Skeletal muscle satellite cell (primary cell): ENCODE results near the gene PPP1R16B.

Experiments
- H3K27me3 ChIP-seq: 2 replicates; pipeline ENCODE4 v1.7.0; 2013; ENCODE audit warnings: low read length; ENCODE audit not compliant: control insufficient read depth, insufficient read depth
- H3K36me3 ChIP-seq: 2 replicates; pipeline ENCODE4 v1.7.0; 2013; ENCODE audit warnings: mild to moderate bottlenecking, control low read depth, low read length; ENCODE audit not compliant: insufficient read depth
- H3K4me1 ChIP-seq: 2 replicates; pipeline ENCODE4 v1.7.0; 2013; ENCODE audit warnings: low read length; ENCODE audit not compliant: control insufficient read depth, insufficient read depth
- H3K4me2 ChIP-seq: 2 replicates; pipeline ENCODE4 v1.7.0; 2013; ENCODE audit warnings: mild to moderate bottlenecking, low read length
- H3K4me3 ChIP-seq: 2 replicates; pipeline ENCODE4 v1.7.0; 2013; ENCODE audit warnings: low read length
- H3K9ac ChIP-seq: 2 replicates; pipeline ENCODE4 v1.7.0; 2013; ENCODE audit warnings: mild to moderate bottlenecking, low read depth, low read length, moderate library complexity
- H3K9me3 ChIP-seq: replicated peaks from 2 replicates; pipeline ENCODE4 v1.7.0; 2013; ENCODE audit warnings: mild to moderate bottlenecking, control low read depth, low read length

PPP1R16B gene

DNA sequence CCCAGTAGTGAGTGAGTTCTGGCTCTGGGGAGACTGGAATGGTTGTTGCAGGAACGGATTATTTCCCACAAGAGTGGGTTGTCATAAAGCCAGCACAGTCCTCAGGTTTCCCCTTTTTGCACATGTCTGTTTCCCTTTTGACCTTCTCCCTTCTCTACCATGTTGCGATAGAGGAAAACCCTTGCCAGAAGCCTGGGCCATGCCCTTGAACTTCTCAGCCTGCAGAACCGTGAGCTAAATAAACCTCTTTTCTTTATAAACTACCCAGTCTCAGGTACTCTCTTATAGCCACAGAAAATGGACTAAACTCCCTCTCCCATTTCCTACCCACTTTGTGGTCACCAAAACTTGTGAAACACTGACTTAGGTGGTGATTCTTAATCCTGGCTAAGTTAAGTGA, 7.2 kb upstream of the PPP1R16B start:
- Histone ChIP-seq H3K27me3 (peaks cover 21% of the 10 kb centered on the region), H3K9ac (no peak overlapping the region), H3K4me3 (no peak overlapping the region), H3K4me1 (no peaks in the 10 kb centered on the region), H3K36me3 (no peaks in the 10 kb centered on the region), H3K9me3 (no peaks in the 10 kb centered on the region), H3K4me2 (no peak overlapping the region)

- no peaks in the 10 kb centered on the region for H3K4me1 ChIP-seq
- H3K36me3 ChIP-seq, result no peaks in the 10 kb centered on the region
- no peaks in the 10 kb centered on the region for H3K9me3 ChIP-seq
- H3K9ac ChIP-seq, result no peak overlapping the region
- no peak overlapping the region for H3K4me2 ChIP-seq
- H3K4me3 ChIP-seq, result no peak overlapping the region
- peaks cover 23% of the 10 kb centered on the region for H3K27me3 ChIP-seq
Measured at GRCh38 chr20:38799203-38799602, 6.3 kb upstream of the PPP1R16B start.

DNA sequence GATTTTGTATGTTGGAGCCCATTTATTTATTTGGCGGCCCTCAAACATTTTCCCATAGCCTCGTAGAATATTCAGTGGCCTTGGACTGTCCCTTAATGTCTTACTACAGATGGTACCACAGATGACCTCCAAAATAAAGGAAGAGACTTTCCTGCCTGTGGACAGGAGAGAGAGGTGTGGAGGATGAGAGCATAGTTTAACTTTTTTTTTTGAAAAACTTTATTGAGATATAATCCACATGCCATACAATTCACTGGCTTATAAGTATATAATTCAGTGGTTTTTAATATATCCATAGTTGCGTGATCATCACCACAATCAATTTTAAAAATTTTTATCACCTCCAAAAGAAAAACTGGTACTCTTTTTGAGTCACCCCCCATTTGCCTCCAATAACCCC, 4.6 kb upstream of the PPP1R16B start:
- Histone ChIP-seq H3K9ac (no peak overlapping the region), H3K4me1 (peaks cover 5% of the 10 kb centered on the region), H3K4me2 (no peak overlapping the region), H3K4me3 (no peak overlapping the region), H3K9me3 (no peaks in the 10 kb centered on the region), H3K27me3 (peaks cover 29% of the 10 kb centered on the region), H3K36me3 (no peaks in the 10 kb centered on the region)

- Histone ChIP-seq H3K36me3 (no peaks in the 10 kb centered on the region), H3K9ac (no peak overlapping the region), H3K4me3 (no peak overlapping the region), H3K27me3 (peaks cover 49% of the 10 kb centered on the region), H3K9me3 (no peaks in the 10 kb centered on the region), H3K4me1 (peaks cover 9% of the 10 kb centered on the region), H3K4me2 (no peak overlapping the region)
Measured at GRCh38 chr20:38804221-38804620, 1.3 kb upstream of the PPP1R16B start.

GRCh38 chr20:38804682-38805501, 605 bp upstream of the PPP1R16B start:
- H3K27me3 ChIP-seq, result peaks cover 53% of the 10 kb centered on the region
- H3K9me3 ChIP-seq, result no peaks in the 10 kb centered on the region

DNA sequence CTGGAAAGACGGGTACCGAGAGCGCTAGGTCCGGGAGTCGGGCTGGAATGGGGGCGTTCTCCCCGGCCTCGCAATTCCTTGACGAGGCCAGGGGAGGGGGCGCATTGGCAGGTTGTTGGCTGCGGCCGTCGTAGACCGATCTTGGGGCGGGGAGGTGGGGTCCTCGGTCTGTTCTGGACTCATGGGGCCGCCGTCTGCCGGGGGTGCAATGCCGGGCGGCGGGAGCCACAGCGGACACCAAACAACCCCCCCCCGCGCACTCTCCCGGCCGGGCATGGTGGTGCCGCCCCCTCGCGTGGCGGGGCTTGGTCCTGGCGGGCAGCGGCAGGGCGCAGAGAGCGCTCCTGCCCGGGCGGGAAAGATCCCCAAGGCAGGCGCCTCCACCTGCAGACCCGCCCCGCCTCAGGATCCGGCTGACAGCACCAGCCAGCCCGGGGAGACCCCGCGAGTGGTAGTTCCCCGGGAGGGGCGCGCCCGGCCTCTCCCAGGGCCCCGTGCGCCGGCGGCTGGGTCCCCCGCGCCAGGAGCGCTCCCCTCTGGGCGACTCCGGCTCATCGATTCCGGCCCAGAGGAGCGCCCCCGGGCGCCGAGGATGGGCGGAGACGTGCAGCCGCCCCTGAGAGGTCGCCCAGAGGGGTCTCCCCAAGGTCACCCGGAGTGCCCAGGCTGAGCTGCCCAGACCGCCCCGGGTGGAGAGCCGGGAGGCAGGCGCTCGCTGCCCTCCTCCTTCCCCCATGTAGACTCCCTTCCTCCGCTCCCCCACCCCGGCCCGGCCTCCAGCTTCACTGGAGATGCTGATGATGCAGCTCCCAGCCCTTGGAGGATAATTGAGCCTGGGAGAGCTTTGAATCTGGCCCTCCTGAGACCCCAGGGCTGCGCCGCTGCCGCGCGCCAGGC, 709 bp downstream of the PPP1R16B start:
- H3K36me3 ChIP-seq, result no peaks in the 10 kb centered on the region
- H3K9me3 ChIP-seq, result no peaks in the 10 kb centered on the region
- peak overlapping the region; percentile 72 for H3K4me2 ChIP-seq
- H3K4me3 ChIP-seq, result peak overlapping the region; percentile 52
- peaks cover 9% of the 10 kb centered on the region for H3K4me1 ChIP-seq
- H3K27me3 ChIP-seq, result peaks cover 67% of the 10 kb centered on the region
- H3K9ac ChIP-seq, result no peak overlapping the region

More at GRCh38 chr20:38804682-38805501, 605 bp upstream of the PPP1R16B start:
- Histone ChIP-seq H3K36me3 (no peaks in the 10 kb centered on the region), H3K4me1 (peaks cover 9% of the 10 kb centered on the region), H3K4me3 (no peak overlapping the region), H3K9ac (no peak overlapping the region), H3K4me2 (peak overlapping the region; percentile 72)

GRCh38 chr20:38806855-38807655, 1.6 kb downstream of the PPP1R16B start:
- no peaks in the 10 kb centered on the region for H3K36me3 ChIP-seq
- no peaks in the 10 kb centered on the region for H3K9me3 ChIP-seq
- peaks cover 9% of the 10 kb centered on the region for H3K4me1 ChIP-seq
- peak overlapping the region; percentile 72 for H3K4me2 ChIP-seq
- H3K27me3 ChIP-seq, result peaks cover 74% of the 10 kb centered on the region
- H3K4me3 ChIP-seq, result no peak overlapping the region
- H3K9ac ChIP-seq, result no peak overlapping the region

DNA sequence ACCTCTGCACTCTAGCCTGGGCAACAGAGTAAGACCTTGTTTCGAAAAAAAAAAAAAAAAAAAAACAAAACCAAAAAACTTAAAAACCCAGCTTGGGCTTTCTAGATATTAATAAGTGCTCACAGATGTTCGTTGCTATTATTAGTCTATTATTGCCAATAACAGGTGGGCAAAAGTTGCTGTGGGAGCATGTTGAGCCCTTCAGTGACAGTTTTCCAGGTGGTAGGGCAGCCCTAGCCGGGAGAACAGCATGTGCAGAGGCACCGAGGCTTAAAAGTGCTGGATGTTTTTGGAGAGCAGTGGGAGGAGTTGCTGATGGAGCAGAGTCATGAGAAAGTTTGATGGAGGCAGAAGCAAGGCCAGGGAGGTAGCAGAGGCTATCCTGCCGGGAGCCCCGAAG, 4.4 kb downstream of the PPP1R16B start:
- Histone ChIP-seq H3K9me3 (no peaks in the 10 kb centered on the region), H3K4me2 (no peak overlapping the region), H3K4me1 (peaks cover 9% of the 10 kb centered on the region), H3K9ac (no peak overlapping the region), H3K27me3 (peaks cover 86% of the 10 kb centered on the region), H3K36me3 (no peaks in the 10 kb centered on the region), H3K4me3 (no peak overlapping the region)

- no peak overlapping the region for H3K4me2 ChIP-seq
- no peak overlapping the region for H3K9ac ChIP-seq
- peaks cover 2% of the 10 kb centered on the region for H3K4me1 ChIP-seq
- H3K27me3 ChIP-seq, result peaks cover 86% of the 10 kb centered on the region
- H3K36me3 ChIP-seq, result no peaks in the 10 kb centered on the region
- H3K4me3 ChIP-seq, result no peak overlapping the region
- H3K9me3 ChIP-seq, result no peaks in the 10 kb centered on the region
Measured at GRCh38 chr20:38810926-38811630, 5.6 kb downstream of the PPP1R16B start.

DNA sequence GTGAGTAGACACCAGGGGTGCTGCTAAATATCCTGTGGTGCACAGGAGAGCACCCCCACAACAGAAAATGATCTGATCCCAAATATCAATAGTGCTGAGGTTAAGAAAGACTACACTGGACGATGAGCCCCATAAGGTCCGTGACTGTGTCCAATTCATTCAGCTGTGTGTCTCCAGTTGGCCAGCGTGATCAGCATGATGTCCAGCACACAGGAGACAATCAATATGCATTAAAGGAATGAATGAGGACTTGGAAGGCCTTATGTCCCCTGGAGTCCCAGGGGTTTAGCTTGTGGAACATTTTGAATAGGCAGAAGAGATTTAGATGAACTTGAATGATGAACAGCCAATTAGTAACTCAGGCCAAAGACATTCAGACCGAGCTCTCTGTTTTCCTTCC, 6.3 kb downstream of the PPP1R16B start:
- no peak overlapping the region for H3K9ac ChIP-seq
- H3K27me3 ChIP-seq, result peaks cover 84% of the 10 kb centered on the region
- H3K9me3 ChIP-seq, result no peaks in the 10 kb centered on the region
- no peak overlapping the region for H3K4me3 ChIP-seq
- no peaks in the 10 kb centered on the region for H3K4me1 ChIP-seq
- no peak overlapping the region for H3K4me2 ChIP-seq
- no peaks in the 10 kb centered on the region for H3K36me3 ChIP-seq
